Left lung (tissue), 10 donors: ENCODE measurements around the gene ANTXR2. TPM values are rescaled to one million over a fixed set of nuclear protein-coding genes. Genes with fewer than 3 reads are reported as not detected.

ENCODE experiments used
- ATAC-seq: fragments of 200-7000 bp; cut with Tn5 transposase; one replicate; pipeline ENCODE4 v1.9.1; 2020; ENCODE audit warnings: moderate library complexity
- DNase-seq, 4 donors: peaks; one replicate each; pipeline ENCODE4 v3.0.0-alpha.2; 2013 to 2020
- H3K27ac ChIP-seq, 2 donors: fragments of 200-600 bp; sonication (generic) in 1 of 2; one replicate each; pipeline versions ENCODE4 v1.5.0 to v1.8.0; 2020 to 2021
- H3K27me3 ChIP-seq, 2 donors: fragments of 200-600 bp; sonication (generic) in 1 of 2; one replicate each; pipeline versions ENCODE4 v1.5.0 to v1.8.0; 2020 to 2021
- H3K36me3 ChIP-seq, 2 donors: fragments of 200-600 bp; sonication (generic) in 1 of 2; one replicate each; pipeline versions ENCODE4 v1.5.0 to v1.8.0; 2020 to 2021
- H3K4me1 ChIP-seq, 2 donors: fragments of 200-600 bp; one replicate each; pipeline ENCODE4 v1.8.0; 2021
- H3K4me3 ChIP-seq, 2 donors: fragments of 200-600 bp; sonication (generic) in 1 of 2; one replicate each; pipeline versions ENCODE4 v1.5.0 to v1.8.0; 2020 to 2021; ENCODE audit warnings: mild to moderate bottlenecking in 1 of 2
- H3K9me3 ChIP-seq, 2 donors: fragments of 200-600 bp; sonication (generic) in 1 of 2; one replicate each; pipeline versions ENCODE4 v1.5.0 to v1.8.0; 2020 to 2021
- CTCF ChIP-seq, 2 donors: fragments of 200-600 bp; sonication (generic) in 1 of 2; IDR thresholded peaks; one replicate each; pipeline versions ENCODE4 v1.5.0 to v1.8.0; 2021; ENCODE audit warnings: antibody characterized with exemption in 2 of 2
- intact Hi-C, 2 donors: fragments of 100-400 bp; cut with DNase I; formaldehyde crosslinking; loops; one replicate each; pipeline versions ENCODE4 v1.11.2 to v1.14.2; 2022
- polyA plus RNA-seq, 6 donors: library from polyadenylated mRNA; unstranded; fragments of 120-200 nt; gene quantifications; one replicate each; pipeline ENCODE4 v1.2.1, GENCODE V29; 2013; ENCODE audit not compliant: insufficient read length in 6 of 6
- total RNA-seq, 2 donors: library from RNA; stranded (reverse); fragmentation: NEBNext Ultra II Directional; extraction: Animal tissue kit (Norgen Biotek cat#: 25700); gene quantifications; one replicate each; pipeline ENCODE4 v1.2.1, GENCODE V29; 2021
- donor health status: DM: no; HTN: yes; CAD: no.
- donor health status: DM: no; HTN: no; CAD: no.

ANTXR2 gene
- total and polyA plus RNA-seq, 8 donors, result 45.6 to 73.3 (median 66.1) TPM

GRCh38 chr4:80092847-80093246, 19.8 kb upstream of the ANTXR2 start:
- no peak for DNase-seq
- Histone ChIP-seq H3K27ac (no peak overlapping the region), H3K27me3 (no peaks in the 10 kb centered on the region), H3K4me3 (no peak overlapping the region), H3K9me3 (no peaks in the 10 kb centered on the region), H3K4me1 (no peaks in the 10 kb centered on the region), H3K36me3 (no peaks in the 10 kb centered on the region)
- intact Hi-C loops, result no loop called here
- ATAC-seq, result no peak
- TF ChIP-seq CTCF (IDR thresholded peaks at IDR 0.05), result no peak

DNA sequence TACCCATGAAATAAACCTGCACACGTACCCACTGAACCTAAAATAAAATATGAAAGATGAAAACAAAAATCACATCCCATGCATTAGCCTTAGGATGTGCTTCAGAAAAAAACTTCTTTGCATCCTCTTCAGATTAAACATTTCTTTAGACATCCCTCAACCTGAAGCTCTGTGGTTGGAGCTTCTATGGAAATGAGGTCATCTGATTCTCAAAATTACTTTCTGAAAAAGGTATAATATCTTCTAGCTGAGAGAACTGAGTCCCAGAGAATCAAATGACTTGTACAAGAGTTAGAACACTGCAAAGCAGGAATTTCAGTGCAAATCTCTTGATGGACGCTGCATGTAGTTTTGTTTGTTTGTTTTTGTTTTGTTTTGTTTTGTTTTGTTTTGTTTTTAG, 19.1 kb upstream of the ANTXR2 start:
- intact Hi-C loops, result no loop called here
- H3K4me3 ChIP-seq, result no peak overlapping the region
- no peaks in the 10 kb centered on the region for H3K4me1 ChIP-seq
- DNase-seq (no peak), ATAC-seq (no peak)
- no peak for TF ChIP-seq CTCF (IDR thresholded peaks at IDR 0.05)
- H3K27ac ChIP-seq, result no peak overlapping the region
- H3K27me3 ChIP-seq, result no peaks in the 10 kb centered on the region
- H3K9me3 ChIP-seq, result no peaks in the 10 kb centered on the region
- no peaks in the 10 kb centered on the region for H3K36me3 ChIP-seq

GRCh38 chr4:80091688-80092087, 18.7 kb upstream of the ANTXR2 start:
- Histone ChIP-seq H3K36me3 (no peaks in the 10 kb centered on the region), H3K27me3 (no peaks in the 10 kb centered on the region), H3K9me3 (no peaks in the 10 kb centered on the region), H3K4me1 (no peaks in the 10 kb centered on the region), H3K4me3 (no peak overlapping the region), H3K27ac (no peak overlapping the region)
- ATAC-seq (no peak), DNase-seq (no peak)
- intact Hi-C loops, result no loop called here
- TF ChIP-seq CTCF (IDR thresholded peaks at IDR 0.05), result no peak

- H3K4me1 ChIP-seq, result no peaks in the 10 kb centered on the region
- no peaks in the 10 kb centered on the region for H3K36me3 ChIP-seq
- H3K27me3 ChIP-seq, result no peaks in the 10 kb centered on the region
- no peak for ATAC-seq
- no peak for TF ChIP-seq CTCF (IDR thresholded peaks at IDR 0.05)
- no peak overlapping the region for H3K27ac ChIP-seq
- H3K4me3 ChIP-seq, result no peak overlapping the region
- no peaks in the 10 kb centered on the region for H3K9me3 ChIP-seq
- DNase-seq, result no peak
- intact Hi-C loops, result no loop called here
Observed at GRCh38 chr4:80091184-80091583, 18.2 kb upstream of the ANTXR2 start.

- no peak for TF ChIP-seq CTCF (IDR thresholded peaks at IDR 0.05)
- H3K4me3 ChIP-seq, result no peak overlapping the region
- H3K4me1 ChIP-seq, result no peaks in the 10 kb centered on the region
- H3K27me3 ChIP-seq, result no peaks in the 10 kb centered on the region
- no peaks in the 10 kb centered on the region for H3K36me3 ChIP-seq
- H3K9me3 ChIP-seq, result no peaks in the 10 kb centered on the region
- no peak overlapping the region for H3K27ac ChIP-seq
- intact Hi-C loops, result no loop called here
- DNase-seq (no peak), ATAC-seq (no peak)
Observed at GRCh38 chr4:80090090-80090489, 17.1 kb upstream of the ANTXR2 start.
